Muscle layer of colon (tissue), 2 donors: ENCODE measurements around the gene ABTB2.
"Not testable (repeated sequence)": the region's sequence is repeated elsewhere in the genome, so short reads cannot be mapped to it uniquely, and the experiment has no call there.

ENCODE experiments used
- H3K27ac ChIP-seq: one replicate; pipeline ENCODE4 v1.7.0; 2013; ENCODE audit warnings: low read depth, mild to moderate bottlenecking, low read length, moderate library complexity
- H3K27me3 ChIP-seq, 2 donors: one replicate each; pipeline ENCODE4 v1.7.0; 2013; ENCODE audit warnings: low read length in 2 of 2, mild to moderate bottlenecking in 2 of 2; ENCODE audit not compliant: insufficient read depth in 2 of 2, control insufficient read depth in 1 of 2
- H3K36me3 ChIP-seq: one replicate; pipeline ENCODE4 v1.7.0; 2013; ENCODE audit warnings: mild to moderate bottlenecking, low read length; ENCODE audit not compliant: insufficient read depth
- H3K4me1 ChIP-seq: one replicate; pipeline ENCODE4 v1.7.0; 2013; ENCODE audit warnings: mild to moderate bottlenecking, low read length; ENCODE audit not compliant: insufficient read depth
- H3K4me3 ChIP-seq, 2 donors: one replicate each; pipeline ENCODE4 v1.7.0; 2013; ENCODE audit warnings: low read length in 2 of 2, low read depth in 1 of 2, mild to moderate bottlenecking in 1 of 2, moderate library complexity in 1 of 2
- H3K9ac ChIP-seq: one replicate; pipeline ENCODE4 v1.7.0; 2013; ENCODE audit warnings: low read length
- H3K9me3 ChIP-seq: one replicate; pipeline ENCODE4 v1.7.0; 2013; ENCODE audit warnings: mild to moderate bottlenecking, low read length
- donor health status: abdominal sarcoma.
- donor health status: Adenocarcinoma of cecum.

The ABTB2 gene

GRCh38 chr11:34224434-34224966, 133.3 kb downstream of the ABTB2 start:
- H3K4me3 ChIP-seq = no peak overlapping the region
- no peaks in the 10 kb centered on the region for H3K36me3 ChIP-seq
- no peak overlapping the region for H3K27ac ChIP-seq
- H3K9me3 ChIP-seq = no peaks in the 10 kb centered on the region
- no peak overlapping the region for H3K9ac ChIP-seq
- H3K4me1 ChIP-seq = peaks cover 22% of the 10 kb centered on the region
- no peaks in the 10 kb centered on the region for H3K27me3 ChIP-seq

- Histone ChIP-seq H3K4me3 (no peak overlapping the region), H3K9me3 (no peaks in the 10 kb centered on the region), H3K27me3 (no peaks in the 10 kb centered on the region), H3K4me1 (peaks cover 22% of the 10 kb centered on the region), H3K36me3 (no peaks in the 10 kb centered on the region), H3K9ac (no peak overlapping the region), H3K27ac (no peak overlapping the region)
These were observed 133.9 kb downstream of the ABTB2 start for GRCh38 chr11:34223907-34224306.

- no peak overlapping the region for H3K27ac ChIP-seq
- no peak overlapping the region for H3K9ac ChIP-seq
- H3K4me3 ChIP-seq = no peak overlapping the region
These were observed 134.6 kb downstream of the ABTB2 start for GRCh38 chr11:34223021-34223813.

GRCh38 chr11:34222030-34222429, 135.8 kb downstream of the ABTB2 start:
- H3K9ac ChIP-seq = no peak overlapping the region
- H3K27ac ChIP-seq = no peak overlapping the region
- no peaks in the 10 kb centered on the region for H3K36me3 ChIP-seq

More at GRCh38 chr11:34223021-34223813, 134.6 kb downstream of the ABTB2 start:
- H3K36me3 ChIP-seq = no peaks in the 10 kb centered on the region
- H3K4me1 ChIP-seq = peaks cover 22% of the 10 kb centered on the region
- H3K27me3 ChIP-seq = no peaks in the 10 kb centered on the region
- no peaks in the 10 kb centered on the region for H3K9me3 ChIP-seq

GRCh38 chr11:34219941-34220370, 137.9 kb downstream of the ABTB2 start:
- Histone ChIP-seq H3K27me3 (no peaks in the 10 kb centered on the region), H3K9ac (no peak overlapping the region), H3K36me3 (no peaks in the 10 kb centered on the region), H3K9me3 (no peaks in the 10 kb centered on the region), H3K4me3 (no peak overlapping the region), H3K27ac (no peak overlapping the region), H3K4me1 (peaks cover 22% of the 10 kb centered on the region)

More at GRCh38 chr11:34222030-34222429, 135.8 kb downstream of the ABTB2 start:
- H3K4me3 ChIP-seq = no peak overlapping the region
- no peaks in the 10 kb centered on the region for H3K27me3 ChIP-seq
- H3K9me3 ChIP-seq = no peaks in the 10 kb centered on the region
- peaks cover 22% of the 10 kb centered on the region for H3K4me1 ChIP-seq

GRCh38 chr11:34219279-34219678, 138.5 kb downstream of the ABTB2 start:
- Histone ChIP-seq H3K36me3 (no peaks in the 10 kb centered on the region), H3K9ac (no peak overlapping the region), H3K4me1 (peaks cover 22% of the 10 kb centered on the region), H3K27ac (no peak overlapping the region), H3K27me3 (no peaks in the 10 kb centered on the region), H3K4me3 (no peak overlapping the region), H3K9me3 (no peaks in the 10 kb centered on the region)

GRCh38 chr11:34218756-34219155, 139.1 kb downstream of the ABTB2 start:
- not testable (repeated sequence) for H3K27me3 ChIP-seq, H3K9me3 ChIP-seq, H3K4me3 ChIP-seq, H3K9ac ChIP-seq, H3K27ac ChIP-seq, H3K36me3 ChIP-seq
- H3K4me1 ChIP-seq = peaks cover 17% of the 10 kb centered on the region

- Histone ChIP-seq H3K27me3 (no peaks in the 10 kb centered on the region), H3K4me3 (no peak overlapping the region), H3K9ac (no peak overlapping the region), H3K27ac (no peak overlapping the region), H3K36me3 (no peaks in the 10 kb centered on the region), H3K4me1 (peaks cover 10% of the 10 kb centered on the region), H3K9me3 (no peaks in the 10 kb centered on the region)
These were observed 139.7 kb downstream of the ABTB2 start for GRCh38 chr11:34218067-34218466.

- Histone ChIP-seq H3K9me3 (no peaks in the 10 kb centered on the region), H3K27ac (no peak overlapping the region), H3K36me3 (no peaks in the 10 kb centered on the region), H3K4me1 (no peaks in the 10 kb centered on the region), H3K9ac (no peak overlapping the region), H3K4me3 (no peak overlapping the region), H3K27me3 (no peaks in the 10 kb centered on the region)
These were observed 141.1 kb downstream of the ABTB2 start for GRCh38 chr11:34216706-34217105.

- no peak overlapping the region for H3K27ac ChIP-seq
- no peaks in the 10 kb centered on the region for H3K27me3 ChIP-seq
- no peak overlapping the region for H3K9ac ChIP-seq
- no peak overlapping the region for H3K4me3 ChIP-seq
- H3K9me3 ChIP-seq = no peaks in the 10 kb centered on the region
- no peaks in the 10 kb centered on the region for H3K36me3 ChIP-seq
- H3K4me1 ChIP-seq = no peaks in the 10 kb centered on the region
These were observed 141.9 kb downstream of the ABTB2 start for GRCh38 chr11:34215806-34216453.

- Histone ChIP-seq H3K4me3 (no peak overlapping the region), H3K4me1 (no peaks in the 10 kb centered on the region), H3K27me3 (no peaks in the 10 kb centered on the region), H3K27ac (no peak overlapping the region), H3K9ac (no peak overlapping the region), H3K36me3 (no peaks in the 10 kb centered on the region), H3K9me3 (no peaks in the 10 kb centered on the region)
These were observed 142.6 kb downstream of the ABTB2 start for GRCh38 chr11:34214961-34215805.
